WTC11 (cell line): Measurements from ENCODE around the gene BZW2. TPM values are rescaled to one million over a fixed set of nuclear protein-coding genes. Genes with fewer than 3 reads are reported as not detected.
A peak's percentile ranks its signal among the peaks of the same experiment; 100 is the strongest.

Experiments used
- ATAC-seq: fragments of 200-7000 bp; cut with Tn5 transposase; 2 replicates; pipeline ENCODE4 v1.10.0; 2021; ENCODE audit warnings: mild to moderate bottlenecking, moderate library complexity
- CTCF ChIA-PET: fragments of 300-600 bp; sonication (Branson Sonifier 250); formaldehyde crosslinking; loops from one replicate; lab custom pipeline; 2021; ENCODE audit warnings: antibody characterized with exemption; lab: Charles Lee
- POLR2A ChIA-PET: fragments of 350-600 bp; sonication (Branson Sonifier 250); formaldehyde crosslinking; loops from one replicate; lab custom pipeline; 2021; ENCODE audit warnings: antibody characterized with exemption; lab: Charles Lee
- DNase-seq: peaks from one replicate; pipeline ENCODE4 v3.0.0; 2021; ENCODE audit warnings: low spot score
- H3K27ac Mint-ChIP-seq: 2 replicates; pipeline ENCODE4 v1.8.0; 2021; ENCODE audit warnings: mixed read lengths
- H3K27me3 Mint-ChIP-seq: 2 replicates; pipeline ENCODE4 v1.8.0; 2021; ENCODE audit warnings: low read depth, mild to moderate bottlenecking, moderate library complexity, mixed read lengths
- H3K36me3 Mint-ChIP-seq: 2 replicates; pipeline ENCODE4 v1.8.0; 2021; ENCODE audit warnings: mixed read lengths
- H3K4me1 Mint-ChIP-seq: 2 replicates; pipeline ENCODE4 v1.8.0; 2022; ENCODE audit warnings: mixed read lengths
- H3K4me3 Mint-ChIP-seq: 2 replicates; pipeline ENCODE4 v1.8.0; 2021; ENCODE audit warnings: mild to moderate bottlenecking, moderate library complexity, mixed read lengths
- H3K9me3 Mint-ChIP-seq: 2 replicates; pipeline ENCODE4 v1.8.0; 2021; ENCODE audit warnings: mixed read lengths
- ATF1 ChIP-seq: sonication (generic); formaldehyde crosslinking; IDR thresholded peaks from 2 replicates; pipeline ENCODE4 v1.8.1; 2023; ENCODE audit warnings: mild to moderate bottlenecking, moderate library complexity, missing genetic modification reagents
- ESRRA ChIP-seq: sonication (generic); formaldehyde crosslinking; IDR thresholded peaks from 2 replicates; pipeline ENCODE4 v1.8.1; 2022; ENCODE audit warnings: mild to moderate bottlenecking, missing genetic modification reagents, borderline replicate concordance
- FOXJ3 ChIP-seq: sonication (generic); formaldehyde crosslinking; IDR thresholded peaks from 2 replicates; pipeline ENCODE4 v1.9.0; 2021; ENCODE audit warnings: missing genetic modification reagents, mild to moderate bottlenecking, borderline replicate concordance
- JAZF1 ChIP-seq: fragments of 250-450 bp; sonication (Bioruptor Pico); IDR thresholded peaks from 2 replicates; pipeline ENCODE4 v1.9.0; 2021; ENCODE audit warnings: moderate library complexity, mild to moderate bottlenecking, inconsistent platforms
- NFATC4 ChIP-seq: fragments of 250-450 bp; sonication (Bioruptor Pico); IDR thresholded peaks from 2 replicates; pipeline ENCODE4 v1.9.0; 2021; ENCODE audit warnings: mild to moderate bottlenecking
- NFYB ChIP-seq: sonication (generic); formaldehyde crosslinking; conservative IDR thresholded peaks from 2 replicates; pipeline ENCODE4 v1.8.0; 2022; ENCODE audit warnings: low read depth, missing genetic modification reagents
- RELA ChIP-seq: sonication (generic); formaldehyde crosslinking; IDR thresholded peaks from 2 replicates; pipeline ENCODE4 v1.8.1; 2022; ENCODE audit warnings: missing genetic modification reagents, mild to moderate bottlenecking, borderline replicate concordance
- SMAD4 ChIP-seq: sonication (generic); formaldehyde crosslinking; IDR thresholded peaks from 2 replicates; pipeline ENCODE4 v1.8.0; 2022; ENCODE audit warnings: mild to moderate bottlenecking, missing genetic modification reagents
- SP1 ChIP-seq: sonication (generic); formaldehyde crosslinking; conservative IDR thresholded peaks from 2 replicates; pipeline ENCODE4 v1.8.1; 2022; ENCODE audit warnings: missing genetic modification reagents
- TEAD4 ChIP-seq: sonication (generic); formaldehyde crosslinking; IDR thresholded peaks from 2 replicates; pipeline ENCODE4 v1.8.0; 2022; ENCODE audit warnings: mild to moderate bottlenecking, missing genetic modification reagents
- ZBTB43 ChIP-seq: sonication (generic); formaldehyde crosslinking; IDR thresholded peaks from 2 replicates; pipeline ENCODE4 v1.8.1; 2023; ENCODE audit warnings: mild to moderate bottlenecking, missing genetic modification reagents
- ZNF138 ChIP-seq: sonication (generic); formaldehyde crosslinking; conservative IDR thresholded peaks from 2 replicates; pipeline ENCODE4 v1.8.1; 2022; ENCODE audit warnings: mild to moderate bottlenecking, moderate library complexity, missing genetic modification reagents
- ZNF232 ChIP-seq: sonication (generic); formaldehyde crosslinking; IDR thresholded peaks from 2 replicates; pipeline ENCODE4 v1.8.0; 2022; ENCODE audit warnings: mild to moderate bottlenecking, missing genetic modification reagents
- ZNF317 ChIP-seq: sonication (generic); formaldehyde crosslinking; IDR thresholded peaks from 2 replicates; pipeline ENCODE4 v1.8.1; 2023; ENCODE audit warnings: low read depth, mild to moderate bottlenecking, moderate library complexity, missing genetic modification reagents, borderline replicate concordance
- ZNF396 ChIP-seq: fragments of 250-450 bp; sonication (Bioruptor Pico); IDR thresholded peaks from 2 replicates; pipeline ENCODE4 v1.8.0; 2021; ENCODE audit warnings: mild to moderate bottlenecking, moderate library complexity, borderline replicate concordance
- ZNF416 ChIP-seq: fragments of 250-450 bp; sonication (Bioruptor Pico); IDR thresholded peaks from 2 replicates; pipeline ENCODE4 v1.9.0; 2021; ENCODE audit warnings: mild to moderate bottlenecking, inconsistent platforms
- ZNF423 ChIP-seq: fragments of 250-450 bp; sonication (Bioruptor Pico); IDR thresholded peaks from 2 replicates; pipeline ENCODE4 v2.1.2; 2022; ENCODE audit warnings: mild to moderate bottlenecking, moderate library complexity
- total RNA-seq: library from RNA; stranded (reverse); gene quantifications from 3 replicates; pipeline ENCODE4 v1.2.3, GENCODE V29; 2021
- TF ChIP-seq, protein P1 (sequence below): fragments of 250-450 bp; sonication (Bioruptor Pico); IDR thresholded peaks from 2 replicates; pipeline ENCODE4 v1.9.0; 2021; ENCODE audit warnings: mild to moderate bottlenecking
- TF ChIP-seq, protein P2 (sequence below): sonication (generic); formaldehyde crosslinking; IDR thresholded peaks from 2 replicates; pipeline ENCODE4 v1.8.0; 2022; ENCODE audit warnings: mild to moderate bottlenecking, missing genetic modification reagents

Gene BZW2
- total RNA-seq, 1 experiment from 2014 or later = 105 TPM

DNA sequence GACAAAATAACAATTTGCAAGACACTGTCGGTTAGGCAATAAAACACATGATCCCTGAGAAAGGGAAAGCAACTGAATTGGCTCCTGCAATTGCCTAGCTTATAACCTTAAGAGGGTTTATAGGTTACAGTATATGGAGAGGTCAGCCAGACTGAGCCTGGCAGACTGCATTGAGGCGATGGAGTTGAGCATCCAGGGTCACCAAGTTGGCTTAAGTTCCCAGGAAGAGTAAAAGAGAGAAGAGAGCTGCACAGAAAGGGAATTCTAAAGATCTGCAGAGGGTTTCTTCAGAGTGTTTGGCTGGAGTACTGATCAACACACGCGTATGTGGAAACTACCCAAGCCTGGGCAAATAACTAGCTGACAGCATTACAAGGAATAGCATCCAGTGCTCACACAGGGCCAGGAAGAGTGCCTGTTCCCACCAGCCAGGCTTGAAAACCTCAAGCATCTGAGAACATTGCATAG, 11.7 kb upstream of the BZW2 start:
- no peak for DNase-seq
- POLR2A ChIA-PET = no interaction called here
- Mint-ChIP-seq H3K27me3 (no peaks in the 10 kb centered on the region), H3K4me3 (no peak overlapping the region), H3K9me3 (no peaks in the 10 kb centered on the region), H3K4me1 (peaks cover 29% of the 10 kb centered on the region)
- no peak for ATAC-seq
- no peak for TF ChIP-seq SP1 (CRISPR knock-in tag)
- TF ChIP-seq ZNF423 (CRISPR knock-in tag) = no peak
- TF ChIP-seq NFATC4 (CRISPR knock-in tag) = no peak
- TF ChIP-seq, protein P1, sequence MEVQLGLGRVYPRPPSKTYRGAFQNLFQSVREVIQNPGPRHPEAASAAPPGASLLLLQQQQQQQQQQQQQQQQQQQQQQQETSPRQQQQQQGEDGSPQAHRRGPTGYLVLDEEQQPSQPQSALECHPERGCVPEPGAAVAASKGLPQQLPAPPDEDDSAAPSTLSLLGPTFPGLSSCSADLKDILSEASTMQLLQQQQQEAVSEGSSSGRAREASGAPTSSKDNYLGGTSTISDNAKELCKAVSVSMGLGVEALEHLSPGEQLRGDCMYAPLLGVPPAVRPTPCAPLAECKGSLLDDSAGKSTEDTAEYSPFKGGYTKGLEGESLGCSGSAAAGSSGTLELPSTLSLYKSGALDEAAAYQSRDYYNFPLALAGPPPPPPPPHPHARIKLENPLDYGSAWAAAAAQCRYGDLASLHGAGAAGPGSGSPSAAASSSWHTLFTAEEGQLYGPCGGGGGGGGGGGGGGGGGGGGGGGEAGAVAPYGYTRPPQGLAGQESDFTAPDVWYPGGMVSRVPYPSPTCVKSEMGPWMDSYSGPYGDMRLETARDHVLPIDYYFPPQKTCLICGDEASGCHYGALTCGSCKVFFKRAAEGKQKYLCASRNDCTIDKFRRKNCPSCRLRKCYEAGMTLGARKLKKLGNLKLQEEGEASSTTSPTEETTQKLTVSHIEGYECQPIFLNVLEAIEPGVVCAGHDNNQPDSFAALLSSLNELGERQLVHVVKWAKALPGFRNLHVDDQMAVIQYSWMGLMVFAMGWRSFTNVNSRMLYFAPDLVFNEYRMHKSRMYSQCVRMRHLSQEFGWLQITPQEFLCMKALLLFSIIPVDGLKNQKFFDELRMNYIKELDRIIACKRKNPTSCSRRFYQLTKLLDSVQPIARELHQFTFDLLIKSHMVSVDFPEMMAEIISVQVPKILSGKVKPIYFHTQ = no peak
- no peak for TF ChIP-seq ZNF317 (CRISPR knock-in tag)
- no peak for TF ChIP-seq RELA (CRISPR knock-in tag)
- TF ChIP-seq, all 79 proteins: peak for 0
- peaks cover 4% of the 10 kb centered on the region; the same call in 1 of the 2 replicates for H3K36me3 Mint-ChIP-seq
- peak overlapping the region; percentile 3; the same call in 1 of the 2 replicates for H3K27ac Mint-ChIP-seq
- CTCF ChIA-PET = no interaction called here

DNA sequence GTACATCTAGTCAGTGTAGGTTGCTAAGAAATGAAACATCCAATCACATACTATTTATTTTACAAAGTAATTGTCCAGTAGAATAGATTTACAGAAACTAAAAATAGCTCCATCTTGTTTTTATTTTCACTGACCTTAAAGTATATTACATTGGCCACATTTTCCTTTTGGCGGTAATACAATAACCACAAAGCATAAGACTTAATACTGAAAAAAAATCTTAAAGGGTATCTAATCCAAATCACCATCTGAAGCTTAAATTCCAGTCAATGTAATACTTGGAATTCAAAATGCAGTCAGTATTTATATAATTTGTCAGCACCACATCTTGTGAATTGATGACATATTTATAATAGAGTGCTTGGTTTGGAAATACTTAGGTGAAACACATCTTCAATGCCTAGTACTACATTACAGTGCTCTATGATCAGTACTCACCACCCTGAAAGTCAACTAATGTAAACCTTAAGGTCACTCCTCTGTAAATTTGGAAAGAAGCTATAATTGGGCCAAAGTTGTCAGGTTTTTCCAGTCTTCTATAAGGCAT, 9.4 kb upstream of the BZW2 start:
- no peak overlapping the region for H3K4me3 Mint-ChIP-seq
- POLR2A ChIA-PET = no interaction called here
- H3K4me1 Mint-ChIP-seq = peaks cover 25% of the 10 kb centered on the region
- ATAC-seq (no peak), DNase-seq (no peak)
- no peaks in the 10 kb centered on the region for H3K9me3 Mint-ChIP-seq
- H3K27ac Mint-ChIP-seq = no peak overlapping the region
- peaks cover 4% of the 10 kb centered on the region; the same call in 1 of the 2 replicates for H3K36me3 Mint-ChIP-seq
- no peak for TF ChIP-seq ZNF396
- TF ChIP-seq ATF1 = no peak
- TF ChIP-seq, protein P2, sequence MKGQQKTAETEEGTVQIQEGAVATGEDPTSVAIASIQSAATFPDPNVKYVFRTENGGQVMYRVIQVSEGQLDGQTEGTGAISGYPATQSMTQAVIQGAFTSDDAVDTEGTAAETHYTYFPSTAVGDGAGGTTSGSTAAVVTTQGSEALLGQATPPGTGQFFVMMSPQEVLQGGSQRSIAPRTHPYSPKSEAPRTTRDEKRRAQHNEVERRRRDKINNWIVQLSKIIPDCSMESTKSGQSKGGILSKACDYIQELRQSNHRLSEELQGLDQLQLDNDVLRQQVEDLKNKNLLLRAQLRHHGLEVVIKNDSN (CRISPR knock-in tag) = no peak
- no peak for TF ChIP-seq ESRRA (CRISPR knock-in tag)
- no peak for TF ChIP-seq NFYB (CRISPR knock-in tag)
- TF ChIP-seq ZBTB43 (CRISPR knock-in tag) = no peak
- TF ChIP-seq ZNF138 = no peak
- TF ChIP-seq FOXJ3 (CRISPR knock-in tag) = no peak
- TF ChIP-seq RELA (CRISPR knock-in tag) = no peak
- TF ChIP-seq ZNF232 (CRISPR knock-in tag) = no peak
- TF ChIP-seq, all 79 proteins: peak for 0
- H3K27me3 Mint-ChIP-seq = no peaks in the 10 kb centered on the region
- CTCF ChIA-PET = interaction anchor here (1.2 kb wide), 1 partner anchor 59 kb away, joined by 4 read pairs; no protein-coding TSS in a partner anchor

DNA sequence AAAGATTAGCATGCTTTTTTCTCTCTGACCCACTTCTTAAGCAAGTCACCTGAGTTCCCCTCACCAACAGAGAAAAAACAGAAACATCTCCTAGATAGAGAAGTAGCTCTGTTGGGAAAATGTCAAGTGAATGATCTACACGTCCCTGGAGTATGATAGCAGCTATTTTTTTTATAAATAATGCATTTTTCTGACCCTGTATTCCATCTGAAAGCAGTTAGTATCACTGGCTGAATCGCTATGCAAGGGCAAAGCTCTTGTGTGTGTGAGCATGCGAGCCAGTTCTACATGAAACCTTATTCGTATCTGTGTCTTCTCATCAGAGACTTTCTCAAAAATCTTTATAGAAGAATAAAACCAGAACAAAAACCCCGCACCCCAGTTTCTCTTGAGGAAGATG, 8.6 kb upstream of the BZW2 start:
- TF ChIP-seq SMAD4 = no peak
- TF ChIP-seq ZNF416 (CRISPR knock-in tag) = no peak
- TF ChIP-seq TEAD4 = no peak
- no peak for TF ChIP-seq JAZF1 (CRISPR knock-in tag)
- peaks cover 25% of the 10 kb centered on the region for H3K4me1 Mint-ChIP-seq
- no peak for ATAC-seq
- CTCF ChIA-PET = interaction anchor here (0.7 to 1.2 kb wide), 2 partner anchors 20 to 58 kb away, joined by 4 to 5 read pairs; no protein-coding TSS in a partner anchor
- no peaks in the 10 kb centered on the region for H3K9me3 Mint-ChIP-seq
- POLR2A ChIA-PET = no interaction called here
- no peak for DNase-seq
- H3K36me3 Mint-ChIP-seq = peaks cover under 1% of the 10 kb centered on the region; the same call in 1 of the 2 replicates
- H3K27ac Mint-ChIP-seq = no peak overlapping the region
- no peak overlapping the region for H3K4me3 Mint-ChIP-seq
- no peaks in the 10 kb centered on the region for H3K27me3 Mint-ChIP-seq
